H1 (cell line): ENCODE results near the gene OR51A4. TPM values are rescaled to one million over a fixed set of nuclear protein-coding genes. Genes with fewer than 3 reads are reported as not detected.

Source experiments
- CTCF ChIA-PET: fragments of 300-600 bp; sonication (Branson Sonifier 250); formaldehyde crosslinking; loops from one replicate; lab custom pipeline; 2021; ENCODE audit not compliant: partially characterized antibody; lab: Charles Lee
- POLR2A ChIA-PET: fragments of 300-600 bp; sonication (Branson Sonifier 250); formaldehyde crosslinking; loops from one replicate; lab custom pipeline; 2021; ENCODE audit warnings: inconsistent platforms; ENCODE audit not compliant: partially characterized antibody; lab: Charles Lee
- DNase-seq, 2 experiments: peaks; one replicate each; pipeline versions ENCODE4 v3.0.0 to v3.0.0-alpha.2; 2010 to 2022; ENCODE audit warnings: low spot score in 2 of 2, low read depth in 1 of 2, mixed read lengths in 1 of 2
- FAIRE-seq: peaks from 2 replicates; lab custom pipeline; 2011; peaks lifted over from hg19 to GRCh38; lab: Jason Lieb, UNC
- H2AFZ ChIP-seq: 2 replicates; pipeline ENCODE4 v1.8.1; 2012; ENCODE audit warnings: low read length, inconsistent platforms
- H2AK5ac ChIP-seq: 2 replicates; pipeline ENCODE4 v1.6.1; 2013; ENCODE audit warnings: low read depth, low read length
- H2BK120ac ChIP-seq: replicated peaks from 2 replicates; pipeline ENCODE3; 2013; ENCODE audit warnings: low read depth, low read length, inconsistent platforms
- H2BK12ac ChIP-seq: 2 replicates; pipeline ENCODE4 v1.6.1; 2013; ENCODE audit warnings: low read depth, low read length
- H2BK15ac ChIP-seq: 2 replicates; pipeline ENCODE4 v1.6.1; 2013; ENCODE audit warnings: low read length
- H2BK20ac ChIP-seq: 2 replicates; pipeline ENCODE4 v1.6.1; 2013; ENCODE audit warnings: low read length
- H2BK5ac ChIP-seq: 2 replicates; pipeline ENCODE4 v1.6.1; 2013; ENCODE audit warnings: low read depth, low read length
- H3K14ac ChIP-seq: 2 replicates; pipeline ENCODE4 v1.6.1; 2013; ENCODE audit warnings: inconsistent platforms; ENCODE audit not compliant: insufficient read length
- H3K18ac ChIP-seq: 2 replicates; pipeline ENCODE4 v1.6.1; 2013; ENCODE audit warnings: low read length; ENCODE audit errors: extremely low read depth
- H3K23ac ChIP-seq: 2 replicates; pipeline ENCODE4 v1.6.1; 2013; ENCODE audit warnings: inconsistent platforms; ENCODE audit not compliant: insufficient read length
- H3K23me2 ChIP-seq: 2 replicates; pipeline ENCODE4 v1.6.1; 2013; ENCODE audit warnings: low read depth, low read length
- H3K27ac ChIP-seq: 2 replicates; pipeline ENCODE4 v1.6.1; 2011; ENCODE audit warnings: low read depth, low read length, inconsistent platforms
- H3K27me3 ChIP-seq, 4 experiments: replicated peaks in 1 of 4; 1 replicate in 1 of 4; 2 replicates in 3 of 4; pipeline versions ENCODE4 v1.6.1 to v1.8.1; 2011 to 2013; ENCODE audit warnings: low read length in 3 of 4, mild to moderate bottlenecking in 3 of 4, inconsistent platforms in 2 of 4, mixed read lengths in 2 of 4, moderate library complexity in 1 of 4; ENCODE audit not compliant: control insufficient read depth in 3 of 4, insufficient read depth in 3 of 4; ENCODE audit errors: extremely low read depth in 1 of 4
- H3K36me3 ChIP-seq, 4 experiments: 2 replicates each; pipeline versions ENCODE4 v1.6.1 to v1.8.1; 2011 to 2013; ENCODE audit warnings: mild to moderate bottlenecking in 4 of 4, low read length in 3 of 4, moderate library complexity in 2 of 4, control low read depth in 1 of 4, inconsistent platforms in 1 of 4; ENCODE audit not compliant: insufficient read depth in 4 of 4, control insufficient read depth in 2 of 4
- H3K4ac ChIP-seq: replicated peaks from 2 replicates; pipeline ENCODE3; 2013; ENCODE audit warnings: low read length, low read depth, mixed read lengths, inconsistent platforms; ENCODE audit not compliant: insufficient read length
- H3K4me1 ChIP-seq, 4 experiments: replicated peaks in 1 of 4; 1 replicate in 1 of 4; 2 replicates in 3 of 4; pipeline versions ENCODE4 v1.6.1 to v1.8.1; 2011 to 2013; ENCODE audit warnings: low read length in 3 of 4, inconsistent platforms in 2 of 4, mixed read lengths in 1 of 4; ENCODE audit not compliant: insufficient read depth in 4 of 4, control insufficient read depth in 3 of 4
- H3K4me2 ChIP-seq, 2 experiments: 2 replicates each; pipeline versions ENCODE4 v1.6.1 to v1.8.1; 2011 to 2013; ENCODE audit warnings: low read depth in 2 of 2, low read length in 2 of 2, control low read depth in 1 of 2, inconsistent platforms in 1 of 2, mild to moderate bottlenecking in 1 of 2; ENCODE audit not compliant: insufficient read depth in 1 of 2
- H3K4me3 ChIP-seq, 4 experiments: fragments of 200-600, 300-600 bp in 1 of 4; sonication (generic), shearing (Covaris generic), sonication (Bioruptor Twin) in 1 of 4; 2 replicates each; pipeline versions ENCODE4 v1.5.1 to v1.8.1; 2011 to 2016; ENCODE audit warnings: low read length in 4 of 4, low read depth in 3 of 4, control low read depth in 2 of 4, inconsistent platforms in 2 of 4, mild to moderate bottlenecking in 2 of 4, mixed read lengths in 1 of 4, moderate library complexity in 1 of 4; ENCODE audit not compliant: insufficient read depth in 2 of 4; ENCODE audit errors: extremely low read depth in 1 of 4
- H3K56ac ChIP-seq: replicated peaks from 2 replicates; pipeline ENCODE3; 2013; ENCODE audit warnings: low read depth, mild to moderate bottlenecking, mixed read lengths, low read length, inconsistent platforms; ENCODE audit not compliant: insufficient read length
- H3K79me1 ChIP-seq: 2 replicates; pipeline ENCODE4 v1.6.1; 2013; ENCODE audit warnings: low read depth, low read length, control low read depth
- H3K79me2 ChIP-seq, 2 experiments: 2 replicates each; pipeline versions ENCODE4 v1.6.1 to v1.8.1; 2012 to 2013; ENCODE audit warnings: low read length in 2 of 2, mild to moderate bottlenecking in 2 of 2, inconsistent platforms in 1 of 2; ENCODE audit not compliant: insufficient read depth in 2 of 2, control insufficient read depth in 1 of 2
- H3K9ac ChIP-seq, 4 experiments: replicated peaks in 1 of 4; 1 replicate in 1 of 4; 2 replicates in 3 of 4; pipeline versions ENCODE4 v1.6.1 to v1.8.1; 2011 to 2013; ENCODE audit warnings: low read depth in 3 of 4, low read length in 3 of 4, control low read depth in 2 of 4, mild to moderate bottlenecking in 2 of 4, moderate library complexity in 2 of 4, inconsistent platforms in 1 of 4; ENCODE audit errors: extremely low read depth in 1 of 4
- H3K9me3 ChIP-seq, 2 experiments: 2 replicates each; pipeline versions ENCODE4 v1.6.1 to v1.8.1; 2012 to 2013; ENCODE audit warnings: mild to moderate bottlenecking in 2 of 2, moderate library complexity in 2 of 2, control low read depth in 1 of 2, inconsistent platforms in 1 of 2, low read depth in 1 of 2, low read length in 1 of 2, mixed read lengths in 1 of 2; ENCODE audit not compliant: insufficient read depth in 2 of 2
- H4K20me1 ChIP-seq, 2 experiments: replicated peaks in 1 of 2; 2 replicates each; pipeline versions ENCODE3 to v1.8.1; 2011 to 2013; ENCODE audit warnings: inconsistent platforms in 2 of 2, low read length in 2 of 2, mild to moderate bottlenecking in 1 of 2; ENCODE audit not compliant: insufficient read depth in 2 of 2, control insufficient read depth in 1 of 2
- H4K5ac ChIP-seq: 2 replicates; pipeline ENCODE4 v1.6.1; 2013; ENCODE audit warnings: low read length, low read depth, mixed read lengths, inconsistent platforms; ENCODE audit not compliant: insufficient read length
- H4K8ac ChIP-seq: 2 replicates; pipeline ENCODE4 v1.8.0; 2013; ENCODE audit warnings: mild to moderate bottlenecking, moderate library complexity, low read length, inconsistent platforms; ENCODE audit not compliant: insufficient read depth; ENCODE audit errors: extremely low read depth
- H4K91ac ChIP-seq: replicated peaks from 2 replicates; pipeline ENCODE3; 2013; ENCODE audit warnings: low read length, mixed read lengths, inconsistent platforms; ENCODE audit not compliant: insufficient read length
- CEBPB ChIP-seq: IDR thresholded peaks from 2 replicates; pipeline ENCODE4 v1.6.1; 2012; ENCODE audit warnings: low read depth, low read length
- CHD1 ChIP-seq: IDR thresholded peaks from 2 replicates; pipeline ENCODE4 v1.6.1; 2012; ENCODE audit warnings: low read depth, low read length, improper control_type of control experiment
- KDM5A ChIP-seq: fragments of 200-600 bp; IDR thresholded peaks from 2 replicates; pipeline ENCODE4 v1.7.1; 2012; ENCODE audit warnings: mild to moderate bottlenecking, low read length, inconsistent platforms, mixed read lengths
- WGBS, 2 experiments: shearing (Covaris generic) in 1 of 2; methylation state at CpG; one replicate each; pipeline versions ENCODE4 v1.1.6 to v1.1.7; 2013 to 2015; ENCODE audit warnings: low lambda C conversion rate in 2 of 2, mixed read lengths in 2 of 2, inconsistent platforms in 1 of 2, low coverage in 1 of 2, missing lambda C conversion rate in 1 of 2; ENCODE audit not compliant: insufficient replicate concordance in 2 of 2, insufficient coverage in 1 of 2, insufficient read length in 1 of 2; ENCODE audit errors: extremely low coverage in 1 of 2, missing lambda C conversion rate in 1 of 2; 5-methylcytosine and 5-hydroxymethylcytosine counted together
- polyA plus RNA-seq, 7 experiments: library from polyadenylated mRNA; depleted of rRNA in 3 of 7; stranded (reverse) in 5 of 7; unstranded in 2 of 7; fragments of >200 nt in 5 of 7; fragments of 200-250 nt in 2 of 7; gene quantifications; 1 replicate in 5 of 7; 2 replicates in 1 of 7; 4 replicates in 1 of 7; pipeline versions ENCODE4 v1.2.1 to v1.2.3, GENCODE V29; 2011 to 2013; ENCODE audit warnings: missing spikeins in 2 of 7, mixed read lengths in 2 of 7
- total RNA-seq: library from RNA; stranded (reverse); fragmentation: NEBNext Ultra II Directional; extraction: Animal tissue kit (Norgen Biotek cat#: 25700); gene quantifications from 2 replicates; pipeline ENCODE4 v1.2.1, GENCODE V29; 2021

Gene OR51A4
- total and polyA plus RNA-seq, 2 of the 8 experiments (the other 6 are each of a cell fraction or from before 2014, with no cell fraction given): not detected

DNA sequence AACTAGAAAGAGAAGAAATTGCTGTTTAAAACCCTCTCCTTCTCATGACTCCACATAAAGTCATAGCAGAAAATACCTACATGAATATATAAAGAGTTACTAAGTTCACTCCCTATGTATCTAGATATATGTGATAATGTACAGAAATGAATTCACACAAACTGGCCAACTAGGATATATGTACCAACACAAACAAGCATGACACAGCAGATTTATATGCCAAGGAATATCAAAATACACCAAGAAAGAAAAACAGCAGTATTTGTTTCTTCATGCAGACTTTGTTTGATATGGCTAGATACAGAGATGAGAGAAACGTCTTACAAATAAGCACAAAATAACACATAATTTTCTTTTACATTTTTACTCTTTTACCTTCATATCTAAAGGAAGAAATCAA lies 25.1 kb downstream of the OR51A4 start:
- no peak for DNase-seq
- Histone ChIP-seq H3K4me2 (no peak overlapping the region), H3K9ac (no peak overlapping the region), H3K23me2 (no peaks in the 10 kb centered on the region), H4K91ac (no peak overlapping the region), H4K8ac (no peak overlapping the region), H3K4ac (no peak overlapping the region), H3K4me3 (no peak overlapping the region), H3K27ac (no peak overlapping the region), H3K27me3 (no peaks in the 10 kb centered on the region), H2AK5ac (no peak overlapping the region), H4K20me1 (peaks cover 0 to 1% of the 10 kb centered on the region in 2 experiments), H2BK12ac (no peak overlapping the region), H3K56ac (no peak overlapping the region), H2BK20ac (no peak overlapping the region), H3K79me1 (no peaks in the 10 kb centered on the region), H3K23ac (no peak overlapping the region), H4K5ac (no peak overlapping the region), H2BK5ac (no peak overlapping the region), H3K18ac (no peak overlapping the region), H2AFZ (no peak overlapping the region), H3K9me3 (no peaks in the 10 kb centered on the region), H3K4me1 (no peaks in the 10 kb centered on the region), H3K79me2 (no peaks in the 10 kb centered on the region), H2BK15ac (no peak overlapping the region), H3K14ac (no peak overlapping the region), H2BK120ac (no peak overlapping the region), H3K36me3 (no peaks in the 10 kb centered on the region)
- no peak for FAIRE-seq
- ChIA-PET POLR2A (no interaction called here), CTCF (no interaction called here)
- 81% methylated on average over 1 of the region's 1 CpG; no CpG with 5 or more reads in 1 of the 2 experiments for WGBS, 2 experiments
- TF ChIP-seq CHD1 (no peak), CEBPB (no peak), KDM5A (no peak)
